Measurements from ENCODE around the gene IL17REL. TPM values are rescaled to one million over a fixed set of nuclear protein-coding genes. Genes with fewer than 3 reads are reported as not detected.

The IL17REL gene
- total RNA-seq, 1 donor from 2014 or later = not detected

DNA sequence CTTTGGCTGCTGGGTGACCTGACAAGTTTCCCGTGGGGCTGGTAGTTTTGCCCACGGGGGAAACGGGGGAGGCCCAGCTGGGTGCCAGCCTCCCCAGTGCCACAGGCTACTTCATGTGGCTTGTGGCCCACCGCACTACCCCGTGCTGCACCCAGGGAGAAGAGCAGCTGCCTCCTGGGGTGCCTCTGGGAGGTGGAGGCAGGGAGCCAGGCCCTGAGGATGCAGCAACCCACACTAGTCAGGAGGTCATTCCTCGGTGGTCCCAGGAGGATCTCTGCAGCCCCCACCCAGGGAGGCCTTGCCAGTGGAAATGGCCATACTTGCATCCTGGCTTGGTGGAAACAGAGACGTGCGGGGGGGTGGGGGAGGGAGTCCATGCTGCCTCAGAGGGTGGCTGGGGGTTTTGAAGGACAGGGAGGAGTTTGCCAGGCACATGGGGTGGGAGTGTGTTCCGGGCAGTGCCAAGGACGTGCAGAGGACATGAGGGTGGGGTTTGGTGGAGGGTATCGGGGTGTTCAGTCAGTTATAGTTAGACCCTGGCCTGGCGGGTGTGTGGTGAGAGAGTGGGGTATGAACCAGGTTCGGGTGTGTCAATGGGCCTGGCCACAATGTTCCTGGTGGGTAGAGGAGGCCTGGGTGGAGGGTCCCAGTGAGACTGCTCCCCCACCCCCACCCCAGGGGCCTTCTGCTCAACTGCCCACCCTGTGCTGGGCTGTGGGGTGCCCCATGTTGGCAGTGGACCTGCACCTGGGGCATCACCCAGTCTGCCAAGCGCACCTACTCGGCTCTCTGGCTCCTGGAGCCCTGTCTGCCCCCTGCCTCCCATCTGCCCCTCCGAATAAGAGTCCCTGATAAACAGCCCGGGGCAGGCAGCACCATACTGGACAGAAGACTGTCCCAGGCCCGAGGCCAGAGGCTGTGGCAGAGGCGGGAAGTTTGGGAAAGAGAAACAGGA, 48.2 kb downstream of the IL17REL start:
- Histone ChIP-seq H3K4me2 (ENCODE audit: low read length) (peak overlapping the region; percentile 85), H4K20me1 (ENCODE audit: insufficient read depth, low read length) (peaks cover 55% of the 10 kb centered on the region), H3K36me3 (ENCODE audit: insufficient read depth, low read length) (peaks cover 2% of the 10 kb centered on the region), H3K27ac (ENCODE audit: low read depth, low read length) (no peak overlapping the region), H3K9me3 (ENCODE audit: insufficient read depth, low read depth, low read length) (no peaks in the 10 kb centered on the region), H3K9ac (ENCODE audit: low read length) (no peak overlapping the region), H3K79me2 (ENCODE audit: insufficient read depth, low read length) (peaks cover 38% of the 10 kb centered on the region), H2AFZ (ENCODE audit: low read depth, low read length) (no peak overlapping the region), H3K27me3 (ENCODE audit: insufficient read depth, low read length) (no peaks in the 10 kb centered on the region), H3K4me1 (ENCODE audit: insufficient read depth, low read length) (peaks cover 30% of the 10 kb centered on the region), H3K4me3 (ENCODE audit: insufficient read depth, low read depth, low read length) (no peak overlapping the region)
- no peak for FAIRE-seq
- DNase-seq (ENCODE audit: low read depth) = no peak
- no peak overlapping the region for H3K27ac Mint-ChIP-seq (ENCODE audit: unreplicated experiment)
- TF ChIP-seq, protein P1, sequence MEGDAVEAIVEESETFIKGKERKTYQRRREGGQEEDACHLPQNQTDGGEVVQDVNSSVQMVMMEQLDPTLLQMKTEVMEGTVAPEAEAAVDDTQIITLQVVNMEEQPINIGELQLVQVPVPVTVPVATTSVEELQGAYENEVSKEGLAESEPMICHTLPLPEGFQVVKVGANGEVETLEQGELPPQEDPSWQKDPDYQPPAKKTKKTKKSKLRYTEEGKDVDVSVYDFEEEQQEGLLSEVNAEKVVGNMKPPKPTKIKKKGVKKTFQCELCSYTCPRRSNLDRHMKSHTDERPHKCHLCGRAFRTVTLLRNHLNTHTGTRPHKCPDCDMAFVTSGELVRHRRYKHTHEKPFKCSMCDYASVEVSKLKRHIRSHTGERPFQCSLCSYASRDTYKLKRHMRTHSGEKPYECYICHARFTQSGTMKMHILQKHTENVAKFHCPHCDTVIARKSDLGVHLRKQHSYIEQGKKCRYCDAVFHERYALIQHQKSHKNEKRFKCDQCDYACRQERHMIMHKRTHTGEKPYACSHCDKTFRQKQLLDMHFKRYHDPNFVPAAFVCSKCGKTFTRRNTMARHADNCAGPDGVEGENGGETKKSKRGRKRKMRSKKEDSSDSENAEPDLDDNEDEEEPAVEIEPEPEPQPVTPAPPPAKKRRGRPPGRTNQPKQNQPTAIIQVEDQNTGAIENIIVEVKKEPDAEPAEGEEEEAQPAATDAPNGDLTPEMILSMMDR (IDR thresholded peaks at IDR 0.05; ENCODE audit: insufficient read depth, low read depth, low read length) = no peak
- TF ChIP-seq EZH2 (IDR thresholded peaks at IDR 0.05; ENCODE audit: insufficient read depth, low read length) = no peak
- peaks cover 3% of the 10 kb centered on the region for H3K4me1 Mint-ChIP-seq (ENCODE audit: low read depth, unreplicated experiment)
- H3K27me3 Mint-ChIP-seq (ENCODE audit: low read depth, unreplicated experiment) = no peaks in the 10 kb centered on the region
- H3K9me3 Mint-ChIP-seq (ENCODE audit: unreplicated experiment) = no peaks in the 10 kb centered on the region
- H3K36me3 Mint-ChIP-seq (ENCODE audit: low read depth, unreplicated experiment) = peaks cover 4% of the 10 kb centered on the region
- H3K4me3 Mint-ChIP-seq (ENCODE audit: unreplicated experiment) = peak overlapping the region; percentile 50

DNA sequence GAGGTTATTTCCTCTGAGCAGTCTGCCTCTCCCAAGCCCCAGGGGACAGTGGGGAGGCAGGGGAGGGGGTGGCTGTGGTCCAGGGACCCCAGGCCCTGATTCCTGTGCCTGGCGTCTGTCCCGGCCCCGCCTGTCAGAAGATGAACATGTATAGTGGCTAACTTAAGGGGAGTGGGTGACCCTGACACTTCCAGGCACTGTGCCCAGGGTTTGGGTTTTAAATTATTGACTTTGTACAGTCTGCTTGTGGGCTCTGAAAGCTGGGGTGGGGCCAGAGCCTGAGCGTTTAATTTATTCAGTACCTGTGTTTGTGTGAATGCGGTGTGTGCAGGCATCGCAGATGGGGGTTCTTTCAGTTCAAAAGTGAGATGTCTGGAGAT, 48.9 kb downstream of the IL17REL start:
- Mint-ChIP-seq H3K27ac (ENCODE audit: unreplicated experiment) (peak overlapping the region; percentile 66), H3K4me3 (ENCODE audit: unreplicated experiment) (peak overlapping the region; percentile 50), H3K27me3 (ENCODE audit: low read depth, unreplicated experiment) (no peaks in the 10 kb centered on the region), H3K9me3 (ENCODE audit: unreplicated experiment) (no peaks in the 10 kb centered on the region), H3K4me1 (ENCODE audit: low read depth, unreplicated experiment) (peaks cover 3% of the 10 kb centered on the region), H3K36me3 (ENCODE audit: low read depth, unreplicated experiment) (peaks cover 4% of the 10 kb centered on the region)
- FAIRE-seq (no peak), DNase-seq (ENCODE audit: low read depth) (no peak)
- no peaks in the 10 kb centered on the region for H3K27me3 ChIP-seq (ENCODE audit: insufficient read depth, low read length)
- H3K27ac ChIP-seq (ENCODE audit: low read depth, low read length) = no peak overlapping the region
- peaks cover 55% of the 10 kb centered on the region for H4K20me1 ChIP-seq (ENCODE audit: insufficient read depth, low read length)
- H3K4me1 ChIP-seq (ENCODE audit: insufficient read depth, low read length) = peaks cover 31% of the 10 kb centered on the region
- H3K4me2 ChIP-seq (ENCODE audit: low read length) = peak overlapping the region; percentile 85
- H3K9me3 ChIP-seq (ENCODE audit: insufficient read depth, low read depth, low read length) = no peaks in the 10 kb centered on the region
- no peak overlapping the region for H3K4me3 ChIP-seq (ENCODE audit: insufficient read depth, low read depth, low read length)
- peaks cover 38% of the 10 kb centered on the region for H3K79me2 ChIP-seq (ENCODE audit: insufficient read depth, low read length)
- TF ChIP-seq, protein P1 (IDR thresholded peaks at IDR 0.05; ENCODE audit: insufficient read depth, low read depth, low read length) = no peak
- TF ChIP-seq EZH2 (IDR thresholded peaks at IDR 0.05; ENCODE audit: insufficient read depth, low read length) = no peak
- H3K36me3 ChIP-seq (ENCODE audit: insufficient read depth, low read length) = peaks cover 2% of the 10 kb centered on the region
- no peak overlapping the region for H2AFZ ChIP-seq (ENCODE audit: low read depth, low read length)
- H3K9ac ChIP-seq (ENCODE audit: low read length) = peak overlapping the region; percentile 87
